Gastrocnemius medialis (tissue), 4 donors: ENCODE data around the gene TACC3. TPM values are rescaled to one million over a fixed set of nuclear protein-coding genes. Genes with fewer than 3 reads are reported as not detected.

Experiments used
- ATAC-seq, 2 donors: fragments of 150-250 bp; one replicate each; pipeline ENCODE4 v1.9.1; 2016
- DNase-seq, 2 donors: peaks; one replicate each; pipeline ENCODE4 v3.0.0-alpha.2; 2019
- H3K27ac ChIP-seq, 4 donors: fragments of 200-600 bp; sonication (generic); 1 replicate in 1 of 4; 2 replicates in 3 of 4; pipeline ENCODE4 v1.5.1; 2016 to 2018; ENCODE audit warnings: mild to moderate bottlenecking in 2 of 4, moderate library complexity in 1 of 4
- H3K27me3 ChIP-seq, 3 donors: fragments of 200-600 bp; sonication (generic) in 2 of 3; 1 replicate in 1 of 3; 2 replicates in 2 of 3; pipeline versions ENCODE4 v1.5.1 to v1.6.0; 2016 to 2019; ENCODE audit warnings: mild to moderate bottlenecking in 1 of 3, moderate library complexity in 1 of 3
- H3K36me3 ChIP-seq, 2 donors: fragments of 200-600 bp; sonication (generic) in 1 of 2; one replicate each; pipeline ENCODE4 v1.5.1; 2017 to 2018
- H3K4me1 ChIP-seq, 2 donors: fragments of 200-600 bp; sonication (generic) in 1 of 2; one replicate each; pipeline ENCODE4 v1.5.1; 2016 to 2017; ENCODE audit warnings: mild to moderate bottlenecking in 2 of 2
- H3K4me3 ChIP-seq, 4 donors: fragments of 200-600 bp; sonication (generic) in 3 of 4; 1 replicate in 1 of 4; 2 replicates in 3 of 4; pipeline ENCODE4 v1.5.1; 2016 to 2019; ENCODE audit warnings: mild to moderate bottlenecking in 2 of 4
- H3K9me3 ChIP-seq, 3 donors: fragments of 200-600 bp; sonication (generic) in 2 of 3; 1 replicate in 1 of 3; 2 replicates in 2 of 3; pipeline ENCODE4 v1.5.1; 2016 to 2019
- CTCF ChIP-seq, 5 experiments: fragments of 450-650 bp in 3 of 5; fragments of 200-600 bp in 2 of 5; sonication (generic) in 2 of 5; IDR thresholded peaks in 4 of 5; conservative IDR thresholded peaks in 1 of 5; 1 replicate in 4 of 5; 2 replicates in 1 of 5; pipeline ENCODE4 v1.5.1; 2016 to 2019; ENCODE audit warnings: antibody characterized with exemption in 5 of 5, mild to moderate bottlenecking in 3 of 5, moderate library complexity in 3 of 5
- POLR2A ChIP-seq, 2 donors: fragments of 450-650 bp; IDR thresholded peaks; one replicate each; pipeline ENCODE4 v1.6.1; 2017; ENCODE audit warnings: antibody characterized with exemption in 2 of 2, mild to moderate bottlenecking in 2 of 2, moderate library complexity in 2 of 2
- in situ Hi-C, 4 donors: fragments of 200-750 bp; cut with MboI; loops; one replicate each; pipeline versions ENCODE4 v1.15.0 to v1.8.0; 2017; ENCODE audit warnings: low sequenced_read_pairs in 4 of 4
- intact Hi-C: fragments of 100-400 bp; cut with DNase I; formaldehyde crosslinking; loops from one replicate; pipeline ENCODE4 v1.15.1; 2023; ENCODE audit warnings: low total_unique reads
- total RNA-seq, 4 donors: library from RNA; depleted of rRNA; stranded (reverse); fragments of >200 nt; gene quantifications; one replicate each; pipeline versions ENCODE4 v1.1.0 to v1.2.3, GENCODE V29; 2016

Gene TACC3
- total RNA-seq, 4 donors from 2014 or later: 1.5 to 3.2 (median 1.9) TPM

GRCh38 chr4:1711571-1712215 is 9.6 kb upstream of the TACC3 start:
- in situ Hi-C loops (no loop called here), intact Hi-C loops (loop anchor here (1.0 to 5.0 kb wide), 4 partner anchors 10 to 160 kb away; partner anchors contain the start of genes FAM53A, LETM1, NSD2 and TACC3)
- Histone ChIP-seq H3K27me3 (no peaks in the 10 kb centered on the region), H3K4me3 (peak overlapping the region; percentile 66 to 77 (median 73)), H3K4me1 (peaks cover 18 to 25% of the 10 kb centered on the region in 2 donors), H3K27ac (peak overlapping the region; percentile 91 to 96 (median 95)), H3K36me3 (peaks cover 0 to under 1% of the 10 kb centered on the region in 2 donors), H3K9me3 (no peaks in the 10 kb centered on the region)
- peak; percentile 41 to 53 for ATAC-seq
- peak; percentile 33 to 55 for DNase-seq
- TF ChIP-seq POLR2A (IDR thresholded peaks at IDR 0.05): no peak
- no peak for TF ChIP-seq CTCF (IDR thresholded peaks at IDR 0.05 in 4 of 5, conservative IDR thresholded peaks at IDR 0.05 in 1 of 5)

GRCh38 chr4:1712216-1713002 is 8.9 kb upstream of the TACC3 start, which contains the start of gene SLBP:
Gene SLBP (minus strand): TSS chr4:1712319. CDS start chr4:1712188, 131 bp downstream.
- intact Hi-C loops: loop anchor here (1.0 to 5.0 kb wide), 4 partner anchors 9 to 159 kb away; partner anchors contain the start of genes FAM53A, LETM1, NSD2 and TACC3
- H3K4me1 ChIP-seq: peaks cover 18 to 25% of the 10 kb centered on the region in 2 donors
- TF ChIP-seq POLR2A (IDR thresholded peaks at IDR 0.05) (peak; percentile 94 to 95), CTCF (IDR thresholded peaks at IDR 0.05 in 4 of 5, conservative IDR thresholded peaks at IDR 0.05 in 1 of 5) (peak in 1 of 5 experiments; percentile 24)

GRCh38 chr4:1713003-1713851 is 8.1 kb upstream of the TACC3 start:
- Histone ChIP-seq H3K4me3 (peak overlapping the region; percentile 66 to 77 (median 74)), H3K27me3 (no peaks in the 10 kb centered on the region), H3K4me1 (peaks cover 21 to 25% of the 10 kb centered on the region in 2 donors), H3K36me3 (peaks cover 0 to 16% of the 10 kb centered on the region in 2 donors), H3K27ac (peak overlapping the region; percentile 91 to 96 (median 95)), H3K9me3 (no peaks in the 10 kb centered on the region)
- DNase-seq: no peak
- intact Hi-C loops (loop anchor here (5.0 kb wide), 1 partner anchor 144 kb away; the partner anchor contains the start of gene LETM1), in situ Hi-C loops (no loop called here)
- TF ChIP-seq POLR2A (IDR thresholded peaks at IDR 0.05) (no peak), CTCF (IDR thresholded peaks at IDR 0.05 in 4 of 5, conservative IDR thresholded peaks at IDR 0.05 in 1 of 5) (no peak)
- ATAC-seq: peak in 1 of 2 donors; percentile 5

More at GRCh38 chr4:1712216-1713002, 8.9 kb upstream of the TACC3 start, which contains the start of gene SLBP:
- Histone ChIP-seq H3K27ac (peak within 1 kb of the TSS; percentile 91 to 96 (median 95)), H3K36me3 (peaks cover 0 to 8% of the 10 kb centered on the region in 2 donors), H3K4me3 (peak within 1 kb of the TSS; percentile 66 to 77 (median 74)), H3K27me3 (no peaks in the 10 kb centered on the region), H3K9me3 (no peaks in the 10 kb centered on the region)
- DNase-seq (peak; percentile 93 to 94), ATAC-seq (peak; percentile 87 to 89)
- in situ Hi-C loops: no loop called here
